Stimulated activated CD4-positive, alpha-beta T cell treated with anti-CD3 and anti-CD28 coated beads, Interleukin-2, amount 100 ng/mL, for 4 hours (primary cell): ENCODE data around the gene AZU1.
"Not testable (repeated sequence)": the region's sequence is repeated elsewhere in the genome, so short reads cannot be mapped to it uniquely, and the experiment has no call there.

Experiments
- DNase-seq: peaks from one replicate; pipeline ENCODE4 v3.0.0-alpha.2; 2020; ENCODE audit warnings: low read depth

AZU1 gene

GRCh38 chr19:873561-874041 lies 46.0 kb downstream of the AZU1 start:
- DNase-seq, result no peak

GRCh38 chr19:875265-875879 lies 47.7 kb downstream of the AZU1 start:
- no peak for DNase-seq

- no peak for DNase-seq
These were observed 48.5 kb downstream of the AZU1 start for GRCh38 chr19:876089-876488.

- no peak for DNase-seq
These were observed 49.2 kb downstream of the AZU1 start for GRCh38 chr19:876780-877314.

- not testable (repeated sequence) for DNase-seq
These were observed 50.5 kb downstream of the AZU1 start for GRCh38 chr19:877992-878660.

- not testable (repeated sequence) for DNase-seq
These were observed 51.3 kb downstream of the AZU1 start for GRCh38 chr19:878751-879561.

GRCh38 chr19:879711-880438 lies 52.2 kb downstream of the AZU1 start:
- DNase-seq, result no peak
